ENCODE results near the gene LINGO3.

GRCh38 chr19:2317756-2318155 lies 9.8 kb upstream of the LINGO3 start:
- TF ChIP-seq CTCF (IDR thresholded peaks at IDR 0.05), result no peak
- TF ChIP-seq POLR2AphosphoS5 (IDR thresholded peaks at IDR 0.05), result no peak
- TF ChIP-seq POLR2A (IDR thresholded peaks at IDR 0.05), result no peak

Data from suprapubic skin (tissue), 4 donors.